Right lobe of liver (tissue), 6 donors: ENCODE measurements around the gene CTNND2. TPM values are rescaled to one million over a fixed set of nuclear protein-coding genes. Genes with fewer than 3 reads are reported as not detected.

Experiments used
- ATAC-seq, 4 donors: fragments of 200-7000 bp; cut with Tn5 transposase; one replicate each; pipeline ENCODE4 v1.9.1; 2020; ENCODE audit warnings: mild to moderate bottlenecking in 4 of 4, moderate library complexity in 4 of 4
- DNase-seq, 3 donors: peaks; one replicate each; pipeline ENCODE4 v3.0.0-alpha.2; 2020
- H3K27ac ChIP-seq, 3 donors: fragments of 200-600 bp; one replicate each; pipeline ENCODE4 v1.8.0; 2022
- H3K27me3 ChIP-seq, 2 donors: fragments of 200-600 bp; one replicate each; pipeline ENCODE4 v1.8.0; 2022
- H3K36me3 ChIP-seq, 4 donors: fragments of 200-600 bp; sonication (generic) in 1 of 4; one replicate each; pipeline versions ENCODE4 v1.5.1 to v1.8.0; 2017 to 2022; ENCODE audit warnings: control low read depth in 1 of 4
- H3K4me1 ChIP-seq, 4 donors: fragments of 200-600 bp; sonication (generic) in 1 of 4; one replicate each; pipeline versions ENCODE4 v1.5.1 to v1.8.0; 2017 to 2022; ENCODE audit warnings: control low read depth in 1 of 4
- H3K4me3 ChIP-seq, 3 donors: fragments of 200-600 bp; one replicate each; pipeline ENCODE4 v1.8.0; 2022
- H3K9me3 ChIP-seq, 4 donors: fragments of 200-600 bp; sonication (generic) in 1 of 4; one replicate each; pipeline versions ENCODE4 v1.5.1 to v1.8.0; 2017 to 2022; ENCODE audit warnings: control low read depth in 1 of 4
- POLR2A ChIP-seq: fragments of 450-650 bp; IDR thresholded peaks from one replicate; pipeline ENCODE4 v1.6.1; 2017; ENCODE audit warnings: antibody characterized with exemption, mild to moderate bottlenecking
- WGBS: methylation state at CpG from one replicate; pipeline ENCODE4 v1.1.6; 2018; ENCODE audit warnings: low coverage, low lambda C conversion rate; ENCODE audit not compliant: insufficient coverage; ENCODE audit errors: missing lambda C conversion rate; 5-methylcytosine and 5-hydroxymethylcytosine counted together
- intact Hi-C, 2 donors: fragments of 100-400 bp; cut with DNase I; formaldehyde crosslinking; loops; one replicate each; pipeline versions ENCODE4 v1.11.2 to v1.14.1; 2022
- total RNA-seq, 6 experiments: library from RNA; depleted of rRNA in 2 of 6; stranded (reverse); fragments of >200 nt in 2 of 6; fragmentation: NEBNext Ultra II Directional in 3 of 6; extraction: Animal tissue kit (Norgen Biotek cat#: 25700) in 3 of 6; gene quantifications; one replicate each; pipeline versions ENCODE4 v1.1.0 to v1.2.4, GENCODE V29; 2016 to 2023
- TF ChIP-seq, protein P1 (sequence below), 4 donors: fragments of 200-600 bp in 3 of 4; fragments of 450-650 bp in 1 of 4; IDR thresholded peaks; one replicate each; pipeline versions ENCODE4 v1.5.1 to v1.8.0; 2016 to 2022; ENCODE audit warnings: antibody characterized with exemption in 4 of 4, mild to moderate bottlenecking in 2 of 4
- donor health status: DM: no; HTN: yes; CAD: no.
- donor health status: DM: no; HTN: no; CAD: no.
- donor health status: DM: no; HTN: no; CAD: no.
- donor health status: DM: no; HTN: yes; CAD: no.
- donor health status: DM: no; HTN: yes; CAD: no.

CTNND2 gene
- total RNA-seq, 6 experiments from 2014 or later: 0.06 to 1.5 (median 1.1) TPM

DNA sequence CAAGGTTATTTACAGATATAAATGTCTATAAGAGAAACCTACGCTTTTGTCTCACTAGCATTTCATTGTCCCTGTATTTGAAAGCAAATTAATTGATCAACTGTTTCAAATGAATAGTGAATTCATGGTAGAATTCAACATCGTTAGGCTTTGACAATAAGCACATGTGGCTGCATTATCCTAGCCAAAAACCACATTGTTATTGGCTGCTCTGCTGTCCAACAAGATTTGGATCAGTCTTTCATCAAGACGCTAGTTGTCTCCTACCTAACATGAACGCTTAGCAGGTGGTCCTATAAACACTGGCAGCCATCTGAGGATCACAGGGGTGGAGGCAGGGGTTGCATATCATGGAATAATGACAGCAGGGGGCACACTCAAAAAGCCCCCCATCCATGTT, 455.0 kb downstream of the CTNND2 start:
- H3K4me3 ChIP-seq: no peak overlapping the region
- no peak overlapping the region for H3K27ac ChIP-seq
- ATAC-seq (no peak), DNase-seq (no peak)
- no peaks in the 10 kb centered on the region for H3K36me3 ChIP-seq
- no peaks in the 10 kb centered on the region for H3K4me1 ChIP-seq
- 65% methylated on average over 4 of the region's 4 CpGs for WGBS
- TF ChIP-seq, protein P1, sequence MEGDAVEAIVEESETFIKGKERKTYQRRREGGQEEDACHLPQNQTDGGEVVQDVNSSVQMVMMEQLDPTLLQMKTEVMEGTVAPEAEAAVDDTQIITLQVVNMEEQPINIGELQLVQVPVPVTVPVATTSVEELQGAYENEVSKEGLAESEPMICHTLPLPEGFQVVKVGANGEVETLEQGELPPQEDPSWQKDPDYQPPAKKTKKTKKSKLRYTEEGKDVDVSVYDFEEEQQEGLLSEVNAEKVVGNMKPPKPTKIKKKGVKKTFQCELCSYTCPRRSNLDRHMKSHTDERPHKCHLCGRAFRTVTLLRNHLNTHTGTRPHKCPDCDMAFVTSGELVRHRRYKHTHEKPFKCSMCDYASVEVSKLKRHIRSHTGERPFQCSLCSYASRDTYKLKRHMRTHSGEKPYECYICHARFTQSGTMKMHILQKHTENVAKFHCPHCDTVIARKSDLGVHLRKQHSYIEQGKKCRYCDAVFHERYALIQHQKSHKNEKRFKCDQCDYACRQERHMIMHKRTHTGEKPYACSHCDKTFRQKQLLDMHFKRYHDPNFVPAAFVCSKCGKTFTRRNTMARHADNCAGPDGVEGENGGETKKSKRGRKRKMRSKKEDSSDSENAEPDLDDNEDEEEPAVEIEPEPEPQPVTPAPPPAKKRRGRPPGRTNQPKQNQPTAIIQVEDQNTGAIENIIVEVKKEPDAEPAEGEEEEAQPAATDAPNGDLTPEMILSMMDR (IDR thresholded peaks at IDR 0.05): no peak
- no peak for TF ChIP-seq POLR2A
- no peaks in the 10 kb centered on the region for H3K9me3 ChIP-seq
- no peaks in the 10 kb centered on the region for H3K27me3 ChIP-seq
- intact Hi-C loops: no loop called here

DNA sequence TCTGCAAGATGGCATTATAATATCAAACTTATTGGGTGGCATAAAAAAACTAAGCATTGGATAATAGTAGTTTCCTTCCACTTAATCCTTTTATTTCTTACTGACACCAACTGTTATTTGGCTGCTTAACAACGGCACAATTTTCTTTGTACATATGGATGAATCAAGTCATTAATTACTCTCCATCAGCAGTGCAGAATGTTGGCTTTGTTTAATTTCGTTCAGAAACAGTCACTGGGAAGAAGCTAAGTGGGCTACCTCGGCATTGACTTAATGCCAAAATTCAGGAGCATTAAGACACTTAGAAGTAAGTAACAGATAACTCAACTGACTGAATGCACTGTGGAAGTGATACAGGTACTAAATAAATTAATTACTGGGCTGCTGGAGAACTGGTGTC, 460.4 kb downstream of the CTNND2 start:
- Histone ChIP-seq H3K4me3 (no peak overlapping the region), H3K9me3 (no peaks in the 10 kb centered on the region), H3K4me1 (no peaks in the 10 kb centered on the region), H3K27ac (no peak overlapping the region), H3K27me3 (no peaks in the 10 kb centered on the region), H3K36me3 (no peaks in the 10 kb centered on the region)
- ATAC-seq (no peak), DNase-seq (no peak)
- WGBS: 52% methylated on average over 3 of the region's 3 CpGs
- intact Hi-C loops: no loop called here
- TF ChIP-seq, protein P1 (IDR thresholded peaks at IDR 0.05): no peak
- no peak for TF ChIP-seq POLR2A

DNA sequence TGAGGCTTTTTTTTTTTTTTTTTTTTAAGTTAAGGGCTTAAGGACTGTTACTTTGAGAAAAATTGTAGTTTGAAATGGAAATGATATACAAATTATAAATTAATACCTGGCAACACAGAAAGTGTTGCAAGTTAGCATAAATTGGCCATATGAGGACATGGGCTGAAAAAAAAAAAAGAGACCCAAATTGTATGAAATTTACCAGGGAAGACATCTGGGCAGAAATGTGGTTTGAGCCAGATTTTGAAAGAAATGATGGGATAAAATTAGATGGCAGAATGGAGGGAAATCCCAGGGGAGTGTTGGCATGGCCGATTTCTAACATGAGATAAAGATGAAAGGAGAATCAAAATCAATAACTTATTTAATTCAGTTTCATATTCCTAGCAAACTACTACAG, 472.1 kb downstream of the CTNND2 start:
- DNase-seq (no peak), ATAC-seq (no peak)
- TF ChIP-seq POLR2A: no peak
- TF ChIP-seq, protein P1 (IDR thresholded peaks at IDR 0.05): no peak
- Histone ChIP-seq H3K4me3 (no peak overlapping the region), H3K9me3 (no peaks in the 10 kb centered on the region), H3K27ac (no peak overlapping the region), H3K4me1 (no peaks in the 10 kb centered on the region), H3K27me3 (no peaks in the 10 kb centered on the region), H3K36me3 (no peaks in the 10 kb centered on the region)
- intact Hi-C loops: no loop called here
- WGBS: 29% methylated on average over 1 of the region's 1 CpG

DNA sequence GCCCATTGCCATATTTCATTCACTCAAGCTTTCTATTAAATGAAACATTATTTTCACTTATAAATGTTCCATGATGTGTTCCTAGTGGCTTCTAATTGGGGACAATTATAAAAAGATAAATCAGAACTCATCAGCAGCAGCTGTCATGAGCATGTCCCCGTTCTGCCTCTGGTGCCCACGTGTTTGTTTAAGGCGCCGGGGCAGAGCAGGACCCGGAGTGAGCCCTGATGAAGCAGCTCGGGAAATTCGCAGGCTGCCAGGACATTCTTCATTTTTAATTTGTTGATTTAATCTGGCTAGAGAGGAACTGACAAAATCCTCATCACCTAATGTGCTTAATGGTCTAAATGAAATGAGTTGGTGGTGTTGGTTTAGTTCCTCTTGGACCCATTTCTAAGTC, 475.0 kb downstream of the CTNND2 start:
- no peak for TF ChIP-seq POLR2A
- TF ChIP-seq, protein P1 (IDR thresholded peaks at IDR 0.05): no peak
- intact Hi-C loops: no loop called here
- Histone ChIP-seq H3K4me3 (no peak overlapping the region), H3K27me3 (no peaks in the 10 kb centered on the region), H3K27ac (no peak overlapping the region), H3K36me3 (no peaks in the 10 kb centered on the region), H3K4me1 (no peaks in the 10 kb centered on the region), H3K9me3 (no peaks in the 10 kb centered on the region)
- DNase-seq (no peak), ATAC-seq (no peak)
- WGBS: 71% methylated on average over 7 of the region's 7 CpGs

DNA sequence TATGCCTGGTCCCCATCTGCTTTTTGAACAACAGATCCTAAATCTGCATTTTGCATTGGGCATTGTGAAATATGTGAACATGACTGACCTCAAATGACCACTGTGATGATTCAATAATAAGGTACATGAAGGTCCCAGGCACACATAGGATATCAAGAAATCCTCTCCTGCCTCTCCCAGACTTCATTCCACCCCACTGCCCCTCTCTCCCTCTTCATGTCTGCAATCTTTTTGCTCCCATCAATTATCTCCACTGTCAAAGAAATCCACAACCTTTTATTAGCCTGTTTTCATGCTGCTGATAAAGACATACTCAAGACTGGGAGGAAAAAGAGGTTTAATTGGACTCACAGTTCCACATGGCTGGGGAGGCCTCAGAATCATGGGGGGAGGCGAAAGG, 476.7 kb downstream of the CTNND2 start:
- ATAC-seq: no peak
- Histone ChIP-seq H3K4me1 (no peaks in the 10 kb centered on the region), H3K4me3 (no peak overlapping the region), H3K9me3 (no peaks in the 10 kb centered on the region), H3K27ac (no peak overlapping the region), H3K36me3 (no peaks in the 10 kb centered on the region), H3K27me3 (no peaks in the 10 kb centered on the region)
- TF ChIP-seq, protein P1 (IDR thresholded peaks at IDR 0.05): no peak
- no peak for TF ChIP-seq POLR2A
- DNase-seq: no peak
- WGBS: 60% methylated on average over 1 of the region's 1 CpG
- intact Hi-C loops: no loop called here
